HPDE6-E6E7 (cell line): Measurements from ENCODE around the gene PLXNA4.

ENCODE experiments used
- DNase-seq: peaks from one replicate; pipeline ENCODE4 v3.0.0; 2011; ENCODE audit warnings: missing footprints; ENCODE audit errors: extremely low spot score

PLXNA4 gene

DNA sequence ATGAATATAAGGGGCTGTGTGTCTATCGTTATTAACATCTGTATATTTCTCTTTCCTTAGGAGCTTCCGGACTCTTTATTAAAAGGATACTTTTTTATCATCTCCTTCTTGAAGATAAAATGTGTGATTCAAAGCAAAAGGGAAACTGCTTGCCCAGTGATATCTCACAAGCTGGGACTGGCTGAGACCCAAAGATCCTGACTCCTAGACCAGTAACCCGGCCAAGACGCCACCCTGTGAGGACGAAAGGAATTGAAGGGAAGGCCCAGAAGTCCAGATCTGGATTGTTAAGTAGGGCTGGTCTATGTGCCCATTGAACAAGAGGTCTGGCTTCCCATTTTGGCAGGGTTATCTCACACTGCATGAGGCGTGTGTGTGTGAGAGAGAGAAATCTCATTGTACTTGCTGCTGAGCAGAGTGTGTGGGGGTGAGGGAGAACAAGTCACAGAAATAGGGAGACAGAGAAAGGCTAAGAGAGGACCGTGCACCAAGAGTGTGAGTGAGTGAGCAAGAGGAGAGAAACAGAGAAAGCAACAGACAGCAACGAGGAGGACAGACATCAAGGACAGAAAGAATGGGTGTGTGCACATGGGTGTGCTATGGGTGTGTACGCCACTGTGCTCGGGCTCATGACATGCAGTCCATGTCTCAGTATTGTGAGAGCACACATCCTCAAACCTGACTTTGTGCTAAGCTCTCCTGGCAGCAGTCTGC, 75.4 kb downstream of the PLXNA4 start:
- no peak for DNase-seq

DNA sequence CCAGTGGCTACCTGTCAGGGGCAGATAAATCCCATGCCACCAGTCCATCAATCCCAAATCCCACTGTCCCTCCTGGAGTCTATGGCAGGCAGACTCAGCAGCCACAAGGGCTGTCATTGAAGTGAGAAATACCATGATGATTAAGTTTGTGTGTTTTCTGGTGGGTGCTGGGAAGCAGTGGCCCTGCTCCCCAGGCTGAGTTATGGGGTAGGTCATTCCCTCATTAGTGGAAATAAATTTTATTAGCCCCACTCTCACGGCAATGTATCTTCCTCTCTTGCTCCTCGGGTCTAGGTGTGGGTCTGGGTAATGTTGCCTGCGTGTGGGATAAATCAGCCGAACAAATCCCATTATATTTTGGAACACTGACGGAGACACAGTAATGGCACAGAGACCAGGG, 76.8 kb downstream of the PLXNA4 start:
- DNase-seq: no peak

DNA sequence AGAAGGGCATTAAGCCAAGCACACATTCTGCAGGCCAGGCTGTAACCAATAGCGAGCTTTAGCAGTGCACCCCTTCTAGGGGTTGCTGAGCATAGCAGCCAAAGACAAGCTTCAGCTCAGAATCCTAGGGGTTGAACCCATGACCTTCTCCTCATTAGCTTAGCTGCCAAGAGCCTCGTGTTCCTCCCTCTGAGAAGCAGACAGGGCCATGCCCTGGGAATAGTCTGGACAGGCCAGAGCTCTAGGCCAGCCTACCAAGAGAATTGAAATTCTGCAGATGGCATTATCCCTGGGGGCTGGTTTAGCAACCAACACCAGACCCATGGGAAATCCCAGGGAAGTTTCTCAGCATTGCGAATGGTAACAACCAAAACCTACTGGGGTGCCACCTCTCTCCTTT, 77.2 kb downstream of the PLXNA4 start:
- DNase-seq: no peak

DNA sequence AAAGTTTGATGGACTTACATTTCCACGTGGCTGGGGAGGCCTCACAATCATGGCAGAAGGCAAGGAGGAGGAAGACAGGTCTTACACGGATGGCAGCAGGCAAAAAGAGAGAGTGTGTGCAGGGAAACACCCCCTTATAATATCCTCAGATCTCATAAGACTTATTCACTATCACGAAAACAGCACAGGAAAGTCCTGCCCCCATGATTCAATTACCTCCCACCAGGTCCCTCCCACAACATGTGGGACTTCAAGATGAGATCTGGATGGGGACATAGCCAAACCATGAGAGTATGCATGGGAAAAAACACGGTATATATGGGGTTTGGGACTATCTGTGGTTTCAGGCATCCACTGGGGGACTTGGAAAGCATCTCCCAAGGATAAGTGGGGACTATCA, 78.0 kb downstream of the PLXNA4 start:
- no peak for DNase-seq

DNA sequence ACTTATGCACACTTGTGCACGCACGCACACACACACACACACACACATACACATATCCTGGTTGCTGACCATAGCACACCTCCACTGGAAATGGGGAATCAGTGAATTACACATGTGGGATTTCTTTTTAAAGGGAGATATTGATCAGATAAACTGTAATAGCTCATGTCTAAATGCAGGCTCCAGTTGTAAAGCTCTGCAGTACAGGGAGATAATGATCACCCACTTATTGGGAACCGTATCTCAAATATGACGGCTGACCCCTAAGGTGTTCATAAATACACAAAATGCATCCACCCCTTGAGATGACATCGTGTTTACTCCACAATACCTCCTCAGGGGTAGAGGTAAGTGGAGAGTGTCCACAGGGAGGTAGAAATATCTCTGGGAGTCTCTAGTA, 79.2 kb downstream of the PLXNA4 start:
- no peak for DNase-seq

DNA sequence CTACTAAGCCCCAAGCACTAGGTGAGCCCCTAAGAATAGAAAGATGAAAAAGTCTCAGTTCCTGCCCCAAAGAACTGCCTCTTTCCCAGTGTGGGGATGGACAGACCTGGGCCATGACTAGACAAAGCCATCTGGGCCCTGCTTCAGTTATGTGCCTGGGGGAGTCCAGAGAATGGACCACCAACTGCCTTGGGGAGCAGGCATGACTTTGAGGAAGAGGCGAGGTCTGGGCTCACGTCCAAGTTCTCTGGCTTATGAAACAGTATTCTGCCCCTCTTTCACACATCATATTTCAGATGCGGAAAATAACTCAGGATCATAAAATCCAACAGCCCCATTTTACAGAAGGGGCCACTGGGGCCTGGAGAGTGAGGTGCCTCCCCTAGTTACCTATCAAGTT, 80.3 kb downstream of the PLXNA4 start:
- DNase-seq: no peak

DNA sequence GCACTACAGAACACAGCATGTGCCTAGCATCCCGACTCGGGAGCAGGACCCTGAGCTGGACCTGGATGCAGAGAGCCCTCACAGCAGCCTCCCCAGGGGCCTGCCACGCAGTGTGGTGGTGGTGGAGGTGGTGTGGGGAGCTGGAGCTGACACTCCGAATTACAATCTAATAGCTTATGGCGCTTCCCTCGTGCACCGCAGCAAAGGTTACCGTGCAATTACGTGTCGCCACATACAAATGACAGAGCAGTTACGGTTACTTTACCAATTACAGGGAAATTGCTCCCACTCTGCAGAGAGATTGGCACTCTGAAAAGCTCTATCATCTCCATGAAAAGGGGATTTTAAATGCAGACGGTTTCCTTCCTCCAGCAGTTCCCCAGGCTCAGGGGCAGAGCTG, 81.8 kb downstream of the PLXNA4 start:
- no peak for DNase-seq

DNA sequence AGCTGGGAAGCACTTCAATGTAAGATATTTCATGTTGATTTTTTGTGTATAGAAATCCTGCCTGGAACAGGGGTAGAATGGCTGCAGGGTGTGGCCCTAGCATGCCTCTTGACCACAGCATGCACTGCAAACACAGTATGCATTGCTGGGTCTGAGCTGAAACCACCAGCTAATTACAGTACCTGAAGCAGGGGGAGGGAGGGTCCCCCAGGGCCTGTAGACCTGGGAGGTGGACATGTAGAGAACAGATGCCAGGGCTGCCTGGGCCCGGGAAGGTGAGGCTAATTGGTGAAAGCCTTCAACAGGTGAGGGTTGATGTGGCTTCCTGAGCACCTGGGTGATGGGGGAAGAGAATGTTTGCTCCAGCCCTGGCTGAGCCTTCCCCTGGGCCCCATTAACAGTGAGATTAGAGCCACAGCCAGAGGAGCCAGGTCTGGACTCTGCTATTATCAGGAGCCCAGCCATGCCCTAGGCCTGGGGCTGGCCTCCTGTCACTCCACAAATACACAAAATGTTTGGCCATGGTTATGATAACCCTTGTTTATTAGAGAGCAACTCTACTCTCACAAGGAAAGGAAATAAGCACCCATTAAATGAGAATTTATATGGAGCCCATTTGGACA, 83.3 kb downstream of the PLXNA4 start:
- no peak for DNase-seq

DNA sequence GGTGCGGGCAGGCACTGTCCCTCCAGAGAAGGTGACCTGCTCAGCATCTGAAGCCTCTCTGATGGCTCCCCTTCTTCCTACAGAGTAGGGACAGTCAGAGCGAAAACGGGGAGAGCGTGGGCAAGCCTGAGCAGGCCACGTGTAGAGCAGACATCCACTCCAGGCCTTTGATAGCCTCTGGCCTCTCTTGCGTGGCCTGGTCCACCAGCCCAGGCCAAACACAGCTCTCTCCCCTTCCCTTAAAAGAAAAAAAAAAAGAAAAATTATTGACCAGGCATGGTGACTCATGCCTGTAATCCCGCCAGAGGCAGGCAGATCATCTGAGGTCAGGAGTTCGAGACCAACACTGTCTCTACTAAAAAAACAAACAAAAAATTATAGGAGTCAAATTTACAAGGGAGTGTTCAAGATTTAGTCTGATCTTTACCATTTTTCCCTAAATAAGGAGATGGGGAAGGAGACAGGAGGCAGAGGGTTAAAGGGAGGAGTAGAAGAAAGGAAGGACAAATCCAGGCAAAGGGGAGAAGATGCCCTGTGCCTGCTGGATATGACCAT, 84.8 kb downstream of the PLXNA4 start:
- no peak for DNase-seq

DNA sequence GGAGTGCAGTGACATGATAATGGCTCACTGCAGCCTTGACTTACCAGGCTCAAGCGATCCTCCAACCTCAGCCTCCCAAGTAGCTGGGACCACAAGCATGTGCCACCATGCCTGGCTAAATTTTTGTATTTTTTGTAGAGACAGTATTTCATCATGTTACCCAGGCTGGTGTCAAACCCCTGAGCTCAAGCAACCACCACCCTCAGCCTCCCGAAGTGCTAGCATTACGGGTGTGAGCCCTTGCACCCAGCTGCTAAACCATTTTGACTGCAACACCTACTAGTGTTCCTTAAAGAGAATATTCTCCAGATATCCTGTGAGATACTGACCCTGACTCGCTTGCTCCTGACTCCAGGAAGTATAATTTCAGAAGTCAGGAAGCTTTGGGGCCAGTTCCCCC, 85.8 kb downstream of the PLXNA4 start:
- no peak for DNase-seq

DNA sequence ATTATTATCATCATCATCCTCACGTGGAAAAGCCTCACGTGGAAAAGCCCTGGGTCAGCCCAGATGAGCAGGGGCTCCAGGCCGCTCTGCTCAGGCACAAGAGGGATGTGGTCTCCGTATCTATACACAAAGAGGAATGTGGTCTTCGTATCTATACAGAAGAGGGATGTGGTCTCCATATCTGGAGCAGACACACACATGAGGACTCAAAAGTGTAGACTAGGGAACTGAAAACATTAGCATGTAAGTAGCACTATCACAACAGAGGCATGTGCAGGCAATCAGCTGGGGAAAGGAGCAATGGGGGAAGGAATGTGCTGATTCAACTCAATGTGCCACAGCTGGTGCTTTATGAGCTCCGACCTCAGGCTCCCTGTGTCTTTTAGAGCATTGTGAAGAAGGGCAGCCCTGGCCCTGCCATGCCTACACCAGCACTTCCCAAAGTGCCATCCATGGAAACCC, 86.5 kb downstream of the PLXNA4 start:
- DNase-seq: no peak

DNA sequence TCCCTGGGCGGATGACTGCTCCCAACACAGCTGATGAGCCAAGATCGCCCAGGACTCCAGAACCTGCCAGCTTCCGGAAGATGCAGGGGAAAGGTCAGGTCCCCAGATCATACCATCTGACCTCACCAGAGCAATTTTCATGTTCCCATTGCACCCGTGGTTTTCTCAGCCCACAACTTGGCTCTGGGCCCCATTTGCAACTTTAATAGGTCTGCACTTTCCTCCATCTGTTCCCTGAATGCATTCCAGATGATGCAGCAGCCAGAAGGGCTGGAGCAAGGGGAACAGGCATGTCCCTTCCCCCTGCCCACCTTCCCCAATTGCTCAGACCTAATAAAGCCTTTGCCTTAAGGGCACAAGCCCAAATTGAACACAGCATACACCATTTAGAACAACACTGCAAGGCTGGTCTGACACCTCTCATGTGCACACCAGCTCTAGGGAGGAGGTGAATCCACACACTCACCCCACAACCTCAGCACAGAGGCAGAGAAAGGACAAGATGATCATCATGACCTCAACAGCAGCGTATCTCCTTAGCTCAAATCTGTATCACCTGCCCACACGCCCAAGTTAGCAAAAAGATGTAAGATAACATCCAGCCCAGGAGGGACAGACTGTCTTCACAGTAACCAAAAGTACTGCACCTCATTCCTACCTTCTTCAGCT, 87.5 kb downstream of the PLXNA4 start:
- DNase-seq: no peak

DNA sequence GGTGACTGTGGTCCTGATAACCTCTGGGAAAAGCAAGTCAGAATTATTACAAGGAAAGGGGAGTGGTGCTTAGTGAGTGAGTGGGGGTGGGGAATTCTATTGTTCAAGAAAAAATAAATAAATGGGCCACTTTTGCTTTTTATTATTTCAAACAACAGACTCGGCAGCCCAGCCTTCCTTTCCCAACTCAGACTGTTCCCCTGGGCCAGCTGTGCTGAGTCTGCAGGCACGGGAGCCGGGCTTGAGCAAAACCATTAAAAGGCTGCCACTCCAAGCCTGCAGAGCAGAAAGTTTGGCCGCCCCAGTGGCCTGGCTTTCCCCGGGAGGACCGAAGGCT, 90.0 kb downstream of the PLXNA4 start:
- no peak for DNase-seq

DNA sequence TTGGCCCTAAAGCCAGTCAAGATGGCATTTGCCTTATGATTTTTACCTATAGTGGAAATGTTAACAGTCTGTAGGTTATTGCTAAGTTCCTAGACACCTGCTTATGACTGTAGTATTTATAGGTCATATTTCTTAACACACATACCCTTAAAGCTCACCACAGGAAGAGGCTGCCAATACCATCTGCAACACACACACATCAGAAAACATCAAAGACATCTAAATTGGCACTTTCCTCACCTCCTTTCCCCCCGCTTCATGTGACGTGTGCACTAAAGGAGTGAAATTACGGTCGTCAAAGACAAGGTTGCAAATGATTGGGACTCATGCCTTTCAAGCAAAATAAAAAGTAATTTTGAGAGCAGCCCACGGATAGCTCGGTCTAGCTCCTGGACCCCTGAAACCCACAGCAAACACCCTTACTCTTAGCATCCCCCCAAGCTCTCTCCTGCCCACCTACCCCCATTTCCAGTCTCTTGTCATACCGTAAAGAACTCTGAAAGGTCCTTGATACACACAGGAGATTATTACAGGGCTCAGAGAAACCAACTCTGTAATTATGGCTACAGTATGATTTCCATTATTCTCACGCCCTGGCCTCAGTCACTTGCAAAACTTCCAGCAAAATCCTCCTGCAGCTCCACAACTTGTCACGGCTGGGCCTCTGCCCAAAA, 90.5 kb downstream of the PLXNA4 start:
- no peak for DNase-seq

DNA sequence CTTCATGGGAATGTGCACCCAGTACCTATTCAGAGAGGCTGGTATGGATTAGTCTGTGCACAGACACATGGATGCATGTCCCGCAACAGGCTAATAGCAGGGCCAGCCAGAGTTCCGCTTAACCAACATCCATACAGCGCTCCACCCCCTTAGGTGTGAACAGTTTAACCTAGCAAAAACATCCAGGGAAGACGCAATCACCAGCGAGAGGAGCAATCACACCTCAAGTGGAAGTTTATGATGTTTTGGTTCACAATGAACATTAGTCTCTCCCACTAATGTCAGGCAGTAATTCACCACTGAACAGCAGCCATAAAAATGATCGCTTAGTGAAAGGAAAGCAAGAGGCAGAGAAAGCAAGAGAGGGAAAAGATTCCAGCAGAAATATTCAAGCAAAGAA, 91.1 kb downstream of the PLXNA4 start:
- DNase-seq: no peak

DNA sequence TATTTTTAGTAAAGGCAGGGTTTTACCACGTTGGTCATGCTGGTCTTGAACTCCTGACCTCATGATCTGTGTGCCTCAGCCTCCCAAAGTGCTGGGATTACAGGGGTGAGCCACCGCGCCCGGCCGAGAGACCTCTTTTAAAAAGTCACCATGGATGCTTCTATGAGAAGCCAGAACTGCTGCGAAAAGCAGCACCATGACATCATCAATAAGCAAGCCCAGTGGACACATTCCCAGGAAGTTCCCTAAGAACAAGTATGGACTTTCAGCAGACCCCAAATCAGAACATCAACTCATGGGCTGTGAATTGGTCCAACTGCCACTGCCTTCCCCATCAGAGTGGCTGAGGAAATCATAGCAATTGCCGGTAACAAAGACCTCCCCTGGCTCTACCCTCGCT, 93.4 kb downstream of the PLXNA4 start:
- no peak for DNase-seq

DNA sequence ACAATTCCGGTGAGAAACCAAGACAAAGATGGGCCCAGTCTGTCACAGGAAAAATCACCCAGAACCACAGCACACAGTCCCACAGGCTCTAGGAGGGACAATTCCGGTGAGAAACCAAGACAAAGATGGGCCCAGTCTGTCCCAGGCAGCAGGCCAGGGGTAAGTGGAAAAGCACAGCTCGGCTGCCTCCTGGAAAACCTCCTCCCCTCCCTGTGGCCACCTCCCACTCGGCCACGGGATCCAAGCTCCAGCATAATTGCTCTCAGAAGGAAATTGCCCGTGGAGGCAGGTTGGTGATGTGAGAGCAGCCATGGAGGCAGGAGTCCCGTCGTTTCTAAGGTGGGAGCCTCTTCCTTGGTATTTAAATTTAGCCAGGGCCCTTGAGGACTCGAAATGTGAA, 95.7 kb downstream of the PLXNA4 start:
- no peak for DNase-seq

DNA sequence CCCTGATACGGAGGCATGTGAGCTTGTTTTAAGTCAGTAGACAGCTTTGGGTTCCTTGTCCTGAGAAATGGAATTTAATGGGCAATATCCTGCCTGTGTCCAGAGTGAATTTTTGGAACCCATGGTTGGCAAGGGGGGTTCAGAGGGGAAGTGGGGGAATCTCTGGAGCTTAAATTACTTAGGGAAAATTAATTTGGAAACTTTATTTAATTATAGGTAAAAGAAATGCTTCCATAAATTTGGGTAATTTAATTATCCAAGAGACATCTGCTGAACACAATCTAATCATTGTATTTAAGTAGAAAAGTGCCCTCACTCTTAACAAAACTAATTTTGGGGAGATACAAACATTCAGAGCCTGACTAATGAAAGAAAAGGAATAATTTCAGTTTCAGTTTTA, 99.7 kb downstream of the PLXNA4 start:
- no peak for DNase-seq

DNA sequence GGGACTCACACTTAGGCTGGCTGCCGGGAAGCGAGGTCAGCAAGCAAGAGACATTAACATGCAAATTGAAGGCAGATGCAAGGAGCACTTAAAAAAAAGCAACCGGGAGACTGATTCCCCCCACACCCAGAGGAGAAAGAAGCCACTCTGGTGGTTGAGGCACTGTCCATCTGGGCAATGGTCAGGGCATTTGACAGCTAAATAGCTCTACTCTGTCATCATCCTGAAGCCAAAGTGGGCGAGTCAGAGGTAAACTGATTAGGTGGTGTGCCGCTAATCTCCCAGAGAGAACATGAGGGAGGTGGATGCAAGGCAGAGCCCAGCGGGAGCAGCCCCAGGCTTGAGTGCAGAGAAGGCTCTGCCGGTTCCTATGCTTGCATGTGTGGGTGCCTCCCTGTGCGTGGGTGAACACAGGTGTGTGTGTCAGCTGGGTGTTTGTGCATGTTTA, 100.6 kb downstream of the PLXNA4 start:
- DNase-seq: no peak

DNA sequence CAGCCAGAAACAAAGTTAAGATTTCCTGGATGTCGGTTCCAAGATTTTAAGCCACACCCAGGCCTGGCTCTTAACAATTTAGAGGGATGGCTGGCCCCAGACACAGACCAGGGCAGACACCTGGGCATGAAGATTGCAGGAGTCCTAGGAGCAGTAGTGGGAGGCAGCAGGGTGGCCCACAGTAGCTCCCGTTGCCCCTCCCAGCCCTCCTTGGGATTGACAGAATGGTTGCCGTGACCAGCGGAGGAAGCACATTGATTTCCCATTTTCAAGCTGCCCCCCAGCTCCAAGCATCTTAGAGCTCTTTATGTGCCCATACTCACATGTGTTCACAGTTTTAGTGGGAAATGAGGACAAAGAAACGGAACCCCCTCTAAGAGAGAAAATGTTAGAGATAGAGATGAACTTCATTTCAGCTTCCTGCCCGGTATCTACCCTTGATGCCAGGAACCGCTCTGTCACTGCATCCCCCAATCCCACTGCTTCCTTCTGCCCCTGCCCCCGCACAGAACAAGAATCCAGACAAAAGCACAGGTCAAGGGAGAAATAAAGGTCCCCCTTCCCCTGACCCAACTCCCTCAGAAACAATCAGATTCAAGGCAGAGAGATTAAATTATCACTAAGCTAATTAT, 101.1 kb downstream of the PLXNA4 start:
- no peak for DNase-seq

DNA sequence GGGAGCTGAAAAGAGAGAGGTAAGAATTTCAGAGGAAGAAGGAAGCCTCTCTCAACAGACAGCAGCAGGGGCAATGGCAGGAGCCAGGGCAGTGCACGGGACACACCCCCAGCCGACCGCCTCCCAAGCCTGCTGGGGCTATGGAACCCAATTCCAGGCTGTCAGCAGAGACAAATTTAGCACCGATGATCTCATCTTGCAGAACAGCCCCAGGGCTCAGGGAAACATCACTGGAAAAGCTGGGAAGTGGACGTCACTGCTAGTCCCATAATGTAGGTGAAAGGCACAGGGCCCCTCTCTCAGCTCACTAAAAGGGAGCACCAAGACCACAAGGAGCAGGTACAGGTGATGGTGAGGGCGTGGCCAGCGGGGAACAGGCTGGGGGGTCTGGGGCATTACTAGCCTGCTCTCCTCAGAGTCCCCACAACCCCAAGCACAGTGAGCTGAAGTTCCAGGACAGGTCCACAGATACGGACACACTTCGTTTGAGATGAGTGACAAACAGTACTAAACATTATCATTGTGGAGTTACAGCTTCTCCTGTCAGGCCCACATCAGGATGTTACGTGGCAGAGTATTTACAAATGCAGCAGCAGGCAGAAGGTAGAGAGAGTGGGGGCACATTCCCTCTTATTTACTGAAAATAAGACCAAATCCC, 103.7 kb downstream of the PLXNA4 start:
- no peak for DNase-seq
